Parathyroid adenoma (tissue), 2 donors: ENCODE data around the gene KCNH2.
A peak's percentile ranks its signal among the peaks of the same experiment; 100 is the strongest.

Experiments used
- H2AFZ ChIP-seq: fragments of 300-600 bp; sonication (generic); one replicate; pipeline ENCODE4 v1.7.0; 2017; ENCODE audit warnings: antibody characterized with exemption, mild to moderate bottlenecking
- H3K27ac ChIP-seq: fragments of 300-600 bp; sonication (generic); one replicate; pipeline ENCODE4 v1.7.0; 2017
- H3K27me3 ChIP-seq: fragments of 300-600 bp; sonication (generic); one replicate; pipeline ENCODE4 v1.7.0; 2017; ENCODE audit warnings: low read length; ENCODE audit not compliant: control insufficient read depth, insufficient read depth
- H3K36me3 ChIP-seq: fragments of 300-600 bp; sonication (generic); one replicate; pipeline ENCODE4 v1.7.0; 2017; ENCODE audit warnings: low read length; ENCODE audit not compliant: control insufficient read depth, insufficient read depth
- H3K4me1 ChIP-seq: fragments of 300-600 bp; sonication (generic); one replicate; pipeline ENCODE4 v1.7.0; 2017; ENCODE audit warnings: control low read depth
- H3K4me2 ChIP-seq: fragments of 300-600 bp; sonication (generic); one replicate; pipeline ENCODE4 v1.7.0; 2017; ENCODE audit warnings: low read length
- H3K4me3 ChIP-seq: fragments of 300-600 bp; sonication (generic); one replicate; pipeline ENCODE4 v1.7.0; 2017; ENCODE audit warnings: low read depth, low read length
- H3K79me2 ChIP-seq: fragments of 300-600 bp; sonication (generic); one replicate; pipeline ENCODE4 v1.7.0; 2017; ENCODE audit warnings: control low read depth
- H3K9ac ChIP-seq: fragments of 300-600 bp; sonication (generic); one replicate; pipeline ENCODE4 v1.7.0; 2017; ENCODE audit warnings: mild to moderate bottlenecking
- H3K9me3 ChIP-seq: fragments of 300-600 bp; sonication (generic); one replicate; pipeline ENCODE4 v1.7.0; 2017; ENCODE audit warnings: low read length; ENCODE audit not compliant: control insufficient read depth
- CTCF ChIP-seq: fragments of 300-600 bp; sonication (generic); IDR thresholded peaks from one replicate; pipeline ENCODE4 v1.7.0; 2017; ENCODE audit warnings: antibody characterized with exemption, mild to moderate bottlenecking
- donor health status: primary hyperparathyroidism.

The KCNH2 gene

GRCh38 chr7:150982351-150982750 is 4.2 kb upstream of the KCNH2 start:
- no peaks in the 10 kb centered on the region for H3K36me3 ChIP-seq
- no peaks in the 10 kb centered on the region for H3K79me2 ChIP-seq
- no peak overlapping the region for H3K27ac ChIP-seq
- H3K27me3 ChIP-seq = no peaks in the 10 kb centered on the region
- no peaks in the 10 kb centered on the region for H3K9me3 ChIP-seq
- H3K4me1 ChIP-seq = peaks cover 16% of the 10 kb centered on the region
- no peak for TF ChIP-seq CTCF
- no peak overlapping the region for H3K9ac ChIP-seq
- H3K4me2 ChIP-seq = no peak overlapping the region
- H2AFZ ChIP-seq = no peak overlapping the region
- no peak overlapping the region for H3K4me3 ChIP-seq

GRCh38 chr7:150981644-150982043 is 3.5 kb upstream of the KCNH2 start:
- Histone ChIP-seq H3K27me3 (no peaks in the 10 kb centered on the region), H3K4me2 (no peak overlapping the region), H3K9ac (no peak overlapping the region), H3K4me3 (no peak overlapping the region), H3K27ac (no peak overlapping the region), H3K4me1 (peaks cover 19% of the 10 kb centered on the region), H2AFZ (no peak overlapping the region), H3K9me3 (no peaks in the 10 kb centered on the region), H3K79me2 (no peaks in the 10 kb centered on the region), H3K36me3 (no peaks in the 10 kb centered on the region)
- no peak for TF ChIP-seq CTCF

GRCh38 chr7:150980663-150981062 is 2.5 kb upstream of the KCNH2 start:
- Histone ChIP-seq H3K4me2 (no peak overlapping the region), H3K4me1 (peaks cover 25% of the 10 kb centered on the region), H3K36me3 (no peaks in the 10 kb centered on the region), H3K79me2 (no peaks in the 10 kb centered on the region), H2AFZ (no peak overlapping the region), H3K27ac (peak overlapping the region; percentile 95), H3K9me3 (no peaks in the 10 kb centered on the region), H3K27me3 (no peaks in the 10 kb centered on the region), H3K9ac (no peak overlapping the region), H3K4me3 (no peak overlapping the region)
- TF ChIP-seq CTCF = peak; percentile 38

GRCh38 chr7:150979713-150980390 is 1.7 kb upstream of the KCNH2 start:
- Histone ChIP-seq H3K9ac (no peak overlapping the region), H3K27me3 (no peaks in the 10 kb centered on the region), H3K79me2 (no peaks in the 10 kb centered on the region), H3K4me3 (no peak overlapping the region), H3K27ac (peak overlapping the region; percentile 95), H3K9me3 (no peaks in the 10 kb centered on the region), H3K4me2 (no peak overlapping the region), H3K36me3 (no peaks in the 10 kb centered on the region), H2AFZ (peak overlapping the region; percentile 77), H3K4me1 (peaks cover 28% of the 10 kb centered on the region)
- TF ChIP-seq CTCF = no peak
